GM19193 (cell line): ENCODE results near the gene HSD17B3.

ENCODE experiments used
- POLR2A ChIP-seq: IDR thresholded peaks from 4 replicates; pipeline ENCODE4 v1.6.1; 2011; ENCODE audit not compliant: insufficient read depth, insufficient read length; ENCODE audit errors: extremely low read depth

The HSD17B3 gene

DNA sequence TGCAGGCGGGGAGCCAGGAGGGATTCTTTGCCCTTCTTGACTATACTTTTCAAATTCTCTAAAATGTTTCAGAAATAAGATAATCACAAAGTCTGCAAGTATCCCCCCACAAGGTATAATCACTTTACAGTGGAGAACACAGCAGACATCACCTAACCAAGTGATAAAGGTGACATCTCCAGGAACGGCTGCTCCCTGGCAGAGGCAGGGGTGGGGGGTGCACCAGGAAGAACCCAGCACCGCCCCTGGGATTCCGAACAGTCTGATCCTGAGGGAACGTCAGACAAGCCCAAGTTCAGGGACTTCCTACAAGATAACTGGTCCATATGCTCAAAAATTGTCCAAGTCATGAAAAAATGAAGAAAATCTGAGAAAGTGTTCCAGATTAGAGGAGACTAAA lies 85.4 kb downstream of the HSD17B3 start:
- TF ChIP-seq POLR2A = no peak

- no peak for TF ChIP-seq POLR2A
These were observed 86.1 kb downstream of the HSD17B3 start for GRCh38 chr9:96215841-96216240.

- TF ChIP-seq POLR2A = no peak
These were observed 87.3 kb downstream of the HSD17B3 start for GRCh38 chr9:96214635-96215034.

DNA sequence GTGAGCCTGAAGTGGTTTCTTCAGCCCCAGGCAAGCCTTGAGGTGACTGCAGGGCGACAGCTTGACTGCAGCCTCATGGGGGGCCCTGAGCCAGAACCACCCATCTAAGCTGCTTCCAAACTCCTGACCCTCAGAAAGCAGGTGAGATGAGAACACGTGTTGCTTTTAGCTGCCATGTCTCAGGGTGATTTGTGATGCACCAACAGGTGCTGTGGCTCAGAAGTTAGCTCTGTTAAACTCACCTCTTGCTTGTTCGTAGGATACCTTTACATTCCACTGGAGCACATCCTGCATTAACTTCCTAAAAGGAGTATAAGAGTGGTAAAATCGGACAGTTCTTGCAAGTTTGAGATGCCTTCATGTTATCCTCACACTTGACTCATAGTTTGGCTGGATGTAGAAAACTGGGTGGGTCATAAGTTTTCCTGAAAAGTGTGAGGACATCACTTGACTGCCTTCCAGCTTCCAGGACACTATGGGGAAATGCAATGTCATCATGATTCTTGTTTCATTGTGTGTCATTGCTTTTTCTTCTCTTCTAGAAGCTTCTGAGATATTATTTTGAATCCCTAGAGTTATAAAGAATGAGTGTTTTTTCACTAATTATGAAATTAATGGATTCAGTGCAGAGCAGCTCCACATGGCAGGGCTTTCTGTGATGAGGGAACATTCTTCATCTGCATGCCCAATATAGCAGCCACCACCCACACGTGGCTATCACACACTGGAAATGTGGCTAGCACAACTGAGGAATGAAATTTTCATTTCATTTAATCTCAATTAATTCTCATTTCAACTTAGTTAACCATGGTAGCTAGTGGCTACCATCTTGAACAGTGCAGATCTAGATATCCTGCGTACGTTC lies 92.3 kb downstream of the HSD17B3 start:
- TF ChIP-seq POLR2A = no peak

DNA sequence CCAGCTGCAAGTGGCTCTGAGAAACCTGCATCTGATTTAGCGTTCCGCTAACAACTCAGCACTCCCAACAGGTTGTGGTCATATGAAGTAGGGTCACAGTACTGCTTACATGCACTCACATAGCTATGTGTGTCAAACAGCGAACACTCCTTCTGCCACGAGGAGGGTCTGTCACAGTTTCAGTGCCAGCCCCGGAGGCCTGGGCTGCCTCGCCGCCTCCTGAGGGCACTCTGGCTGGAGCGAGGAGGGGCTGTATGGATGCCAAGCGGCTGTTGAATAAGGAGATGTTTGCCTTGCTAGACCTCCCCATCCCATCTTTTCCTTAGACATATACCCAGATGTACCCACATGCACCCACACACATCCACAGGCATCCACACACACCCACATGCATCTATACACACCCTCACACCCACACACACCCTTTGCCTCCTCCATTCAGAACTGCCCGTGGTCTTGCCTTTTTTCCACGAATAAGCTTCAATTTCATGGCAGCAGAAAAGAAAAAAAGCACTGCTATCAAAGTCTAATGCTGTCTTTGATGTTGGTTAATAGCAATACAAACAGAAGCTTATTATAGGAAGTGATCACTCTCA lies 95.7 kb downstream of the HSD17B3 start:
- no peak for TF ChIP-seq POLR2A

DNA sequence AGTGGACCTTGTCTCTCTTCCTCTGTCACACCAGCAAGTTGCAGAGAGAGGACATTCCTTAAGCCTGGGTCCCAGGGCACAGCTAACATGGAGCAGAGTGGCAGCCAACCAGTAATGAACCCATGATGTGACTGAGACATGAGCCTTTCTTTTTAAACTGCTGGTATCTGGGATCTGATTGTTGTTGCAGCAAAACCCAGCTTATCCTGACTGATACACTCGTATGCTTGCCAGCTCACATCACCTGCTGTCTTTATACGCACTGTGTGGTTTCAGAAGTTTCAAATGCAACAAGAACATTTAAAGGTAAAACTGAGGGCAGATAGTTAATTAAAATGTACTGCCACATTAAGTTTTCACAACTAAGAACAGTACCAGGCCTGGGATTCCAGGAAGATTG lies 97.1 kb downstream of the HSD17B3 start:
- TF ChIP-seq POLR2A = no peak

GRCh38 chr9:96203867-96204501 lies 98.0 kb downstream of the HSD17B3 start:
- TF ChIP-seq POLR2A = no peak

DNA sequence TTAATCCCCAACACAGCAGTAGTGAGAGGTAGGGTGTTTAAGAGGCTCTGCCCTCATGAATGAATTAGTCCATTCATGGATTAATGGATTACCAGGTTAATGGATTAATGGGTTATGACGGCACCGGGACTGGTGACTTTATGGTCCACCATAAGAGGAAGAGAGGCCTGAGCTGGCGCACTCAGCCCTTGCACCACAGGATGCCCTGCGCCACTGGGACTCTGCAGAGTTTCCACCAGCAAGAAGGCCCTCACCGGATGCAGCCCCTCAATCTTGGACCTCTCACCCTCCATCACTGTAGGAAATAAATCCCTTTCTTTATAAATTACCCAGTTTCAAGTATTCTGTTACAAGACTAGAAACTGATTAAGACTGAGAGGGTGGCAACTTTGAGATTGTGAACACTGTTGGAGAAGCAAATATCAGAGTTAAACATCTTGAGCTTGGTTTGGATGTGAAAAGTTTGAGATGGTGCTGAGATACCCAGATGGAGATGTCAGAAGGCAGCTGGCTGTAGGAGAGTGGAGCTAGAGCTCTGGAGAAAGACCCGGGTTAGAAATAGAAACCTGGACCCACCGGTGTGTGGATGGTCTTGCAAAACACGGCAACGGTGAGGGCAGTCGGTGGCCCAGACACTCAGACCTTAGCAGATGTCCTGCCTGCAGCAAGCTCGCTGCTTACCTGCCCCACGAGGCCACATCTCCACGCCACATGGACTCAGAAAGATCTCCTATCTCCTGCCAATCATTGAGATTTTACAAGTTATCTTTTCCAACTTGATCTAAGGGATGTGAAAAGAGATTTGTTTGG lies 98.8 kb downstream of the HSD17B3 start:
- TF ChIP-seq POLR2A = no peak

DNA sequence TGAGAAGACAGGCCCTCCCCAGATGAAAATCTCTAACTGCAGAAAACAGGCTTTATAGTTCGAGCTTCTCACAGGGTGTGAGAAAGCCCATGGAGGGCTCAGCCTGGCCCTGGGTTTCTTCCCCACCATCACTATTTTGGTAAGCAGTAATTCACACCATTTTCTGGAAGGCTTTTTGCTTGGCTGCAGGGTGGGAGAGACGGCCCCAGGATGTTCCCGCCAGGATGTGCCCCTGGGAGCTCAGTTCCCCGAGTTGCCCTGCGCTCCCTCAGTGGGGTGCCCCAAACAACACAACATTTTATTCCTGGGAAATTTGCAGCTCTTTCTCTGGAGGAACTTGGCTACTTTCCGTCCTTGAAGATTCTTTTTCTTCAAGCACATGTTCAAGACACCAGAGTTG lies 100.8 kb downstream of the HSD17B3 start:
- TF ChIP-seq POLR2A = no peak

GRCh38 chr9:96199006-96199405 lies 103.0 kb downstream of the HSD17B3 start:
- TF ChIP-seq POLR2A = no peak

DNA sequence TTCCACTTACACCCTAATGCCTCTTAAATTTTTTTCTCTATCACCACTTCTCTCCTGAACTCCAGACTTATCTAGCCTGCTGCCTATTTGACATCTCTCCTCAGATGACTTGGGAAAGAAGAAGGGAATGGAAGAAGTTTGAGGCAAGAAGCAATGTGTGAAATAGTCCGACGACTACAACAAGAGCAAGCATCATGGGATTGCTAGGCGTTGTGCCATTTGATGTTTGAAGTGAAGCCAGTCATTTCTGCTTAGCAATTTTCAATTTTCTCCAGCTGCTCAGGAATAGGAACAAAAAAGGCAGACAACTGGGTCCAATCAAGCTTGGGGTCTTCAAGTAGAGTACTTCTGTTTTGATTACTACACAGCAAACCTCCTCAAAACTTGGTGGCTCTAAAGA lies 106.4 kb downstream of the HSD17B3 start:
- TF ChIP-seq POLR2A = no peak

- no peak for TF ChIP-seq POLR2A
These were observed 108.7 kb downstream of the HSD17B3 start for GRCh38 chr9:96193236-96193755.

DNA sequence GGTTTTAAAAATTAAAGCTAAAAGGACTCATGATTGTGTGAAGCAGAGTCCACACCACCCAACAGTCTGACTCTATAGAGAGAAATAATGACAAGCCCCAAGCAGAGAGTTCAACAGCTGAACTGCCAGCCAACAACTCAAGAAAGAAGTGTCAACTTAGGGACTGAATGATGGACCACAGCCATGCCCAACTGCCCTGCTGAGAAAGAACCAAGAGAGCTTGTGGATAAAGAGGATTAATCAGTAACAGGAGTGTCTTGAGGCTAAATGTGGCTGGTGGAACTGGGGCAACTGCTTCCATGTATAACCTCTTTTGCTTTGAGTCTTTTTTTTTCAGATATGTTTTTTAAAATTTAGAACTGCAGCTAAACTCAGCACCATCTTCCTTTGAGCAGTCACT lies 109.3 kb downstream of the HSD17B3 start:
- TF ChIP-seq POLR2A = no peak

- no peak for TF ChIP-seq POLR2A
These were observed 112.0 kb downstream of the HSD17B3 start for GRCh38 chr9:96189995-96190394.

DNA sequence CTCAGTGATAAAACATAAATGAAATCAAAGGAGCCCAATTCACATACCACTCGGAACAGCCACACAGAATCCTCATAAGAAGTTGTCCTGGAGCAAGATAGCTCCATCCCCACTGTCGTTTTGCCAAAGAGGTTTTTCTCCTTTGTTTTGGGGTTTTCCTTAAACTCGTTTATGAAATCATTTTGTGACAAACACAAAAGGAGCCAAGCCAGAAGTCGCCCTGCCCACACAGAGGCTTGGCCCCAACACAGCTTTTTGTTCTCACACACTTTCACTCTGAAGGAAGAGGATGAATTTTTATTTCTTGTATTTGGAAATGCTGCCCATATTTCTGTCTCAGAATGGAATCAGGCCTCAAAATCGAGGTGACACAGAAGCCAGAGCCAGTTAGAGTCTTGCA lies 113.4 kb downstream of the HSD17B3 start:
- no peak for TF ChIP-seq POLR2A

DNA sequence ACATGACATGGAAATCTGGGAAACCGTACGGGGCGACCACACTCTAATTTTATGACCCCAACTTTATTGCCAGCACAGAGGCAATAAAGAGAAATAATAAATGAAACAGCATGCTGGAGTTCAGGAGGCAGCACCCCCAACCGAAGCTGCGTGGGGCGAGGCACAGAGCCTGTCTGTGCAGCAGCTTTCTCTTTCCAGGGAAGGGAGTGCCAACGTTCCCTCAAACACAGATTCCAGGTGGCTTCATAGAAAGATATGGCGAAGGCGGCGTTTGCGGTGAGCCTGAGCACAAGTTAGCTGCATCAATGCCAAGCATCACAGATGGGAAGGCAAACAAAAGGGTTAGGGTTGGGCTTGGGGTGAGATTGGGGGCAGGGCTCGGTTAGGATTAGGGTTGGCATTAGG lies 114.8 kb downstream of the HSD17B3 start:
- TF ChIP-seq POLR2A = no peak

- no peak for TF ChIP-seq POLR2A
These were observed 115.4 kb downstream of the HSD17B3 start for GRCh38 chr9:96186591-96187011.
